OCI-LY3 (cell line): ENCODE data around the gene C12orf43.

Experiments
- H2AFZ ChIP-seq: fragments of 200-600, 300-600 bp; shearing (Covaris generic); 2 replicates; pipeline ENCODE4 v1.6.0; 2014; ENCODE audit warnings: antibody characterized with exemption, low read depth, low read length
- H3K27ac ChIP-seq: fragments of 200-600, 300-600 bp; sonication (generic); 2 replicates; pipeline ENCODE4 v1.5.1; 2014; ENCODE audit warnings: mild to moderate bottlenecking, low read length, moderate library complexity, mixed read lengths
- H3K27me3 ChIP-seq: fragments of 200-600, 300-600 bp; sonication (generic); 2 replicates; pipeline ENCODE4 v1.6.1; 2014; ENCODE audit warnings: low read depth, low read length, mixed read lengths
- H3K36me3 ChIP-seq: fragments of 200-600, 300-600 bp; sonication (generic); replicated peaks from 2 replicates; pipeline ENCODE3; 2014; ENCODE audit warnings: low read depth, low read length, mixed read lengths
- H3K4me1 ChIP-seq: fragments of 300-600, 200-600 bp; sonication (generic); 2 replicates; pipeline ENCODE4 v1.6.1; 2014; ENCODE audit warnings: low read length, mixed read lengths
- H3K4me2 ChIP-seq: fragments of 200-600, 300-600 bp; sonication (generic); 2 replicates; pipeline ENCODE4 v1.6.1; 2014; ENCODE audit warnings: low read length, mixed read lengths
- H3K4me3 ChIP-seq: fragments of 300-600, 200-600 bp; sonication (generic); 2 replicates; pipeline ENCODE4 v1.5.1; 2014; ENCODE audit warnings: antibody characterized with exemption, mild to moderate bottlenecking, low read length, moderate library complexity
- H3K79me2 ChIP-seq: fragments of 300-600, 200-600 bp; shearing (Covaris generic); 2 replicates; pipeline ENCODE4 v1.6.1; 2014; ENCODE audit warnings: mild to moderate bottlenecking, low read length, mixed read lengths
- H3K9ac ChIP-seq: fragments of 300-600, 200-600 bp; shearing (Covaris generic); 2 replicates; pipeline ENCODE4 v1.6.0; 2014; ENCODE audit warnings: mild to moderate bottlenecking, low read length, moderate library complexity
- H3K9me3 ChIP-seq: fragments of 200-600, 300-600 bp; shearing (Covaris generic); 2 replicates; pipeline ENCODE4 v1.6.1; 2014; ENCODE audit warnings: low read length, mixed read lengths; ENCODE audit not compliant: insufficient read depth
- H4K20me1 ChIP-seq: fragments of 200-600, 300-600 bp; sonication (generic); 2 replicates; pipeline ENCODE4 v1.6.1; 2016; ENCODE audit warnings: low read length, mixed read lengths; ENCODE audit not compliant: insufficient read depth
- EZH2phosphoT487 ChIP-seq: fragments of 200-600 bp; shearing (Covaris generic); IDR thresholded peaks from 2 replicates; pipeline ENCODE4 v1.6.1; 2018; ENCODE audit warnings: antibody characterized with exemption, mixed run types, low read depth
- TF ChIP-seq, protein P1 (sequence below): fragments of 200-600, 300-600 bp; sonication (generic); IDR thresholded peaks from 2 replicates; pipeline ENCODE4 v1.5.1; 2014; ENCODE audit warnings: antibody characterized with exemption, low read length, low read depth

C12orf43 gene

DNA sequence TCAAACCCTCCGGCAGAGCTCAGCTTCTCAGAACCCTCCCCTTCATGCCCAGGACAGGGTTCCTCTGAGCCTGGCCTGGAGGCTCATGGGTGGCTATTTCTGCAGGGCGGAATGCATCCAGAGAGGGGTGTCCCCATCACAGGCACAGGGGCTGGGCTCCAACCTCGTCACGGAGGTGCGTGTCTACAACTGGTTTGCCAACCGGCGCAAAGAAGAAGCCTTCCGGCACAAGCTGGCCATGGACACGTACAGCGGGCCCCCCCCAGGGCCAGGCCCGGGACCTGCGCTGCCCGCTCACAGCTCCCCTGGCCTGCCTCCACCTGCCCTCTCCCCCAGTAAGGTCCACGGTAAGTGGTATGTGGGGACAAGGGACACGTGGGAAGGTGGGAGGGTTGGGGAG is 22.2 kb downstream of the C12orf43 start:
- H4K20me1 ChIP-seq, result no peaks in the 10 kb centered on the region
- TF ChIP-seq, protein P1, sequence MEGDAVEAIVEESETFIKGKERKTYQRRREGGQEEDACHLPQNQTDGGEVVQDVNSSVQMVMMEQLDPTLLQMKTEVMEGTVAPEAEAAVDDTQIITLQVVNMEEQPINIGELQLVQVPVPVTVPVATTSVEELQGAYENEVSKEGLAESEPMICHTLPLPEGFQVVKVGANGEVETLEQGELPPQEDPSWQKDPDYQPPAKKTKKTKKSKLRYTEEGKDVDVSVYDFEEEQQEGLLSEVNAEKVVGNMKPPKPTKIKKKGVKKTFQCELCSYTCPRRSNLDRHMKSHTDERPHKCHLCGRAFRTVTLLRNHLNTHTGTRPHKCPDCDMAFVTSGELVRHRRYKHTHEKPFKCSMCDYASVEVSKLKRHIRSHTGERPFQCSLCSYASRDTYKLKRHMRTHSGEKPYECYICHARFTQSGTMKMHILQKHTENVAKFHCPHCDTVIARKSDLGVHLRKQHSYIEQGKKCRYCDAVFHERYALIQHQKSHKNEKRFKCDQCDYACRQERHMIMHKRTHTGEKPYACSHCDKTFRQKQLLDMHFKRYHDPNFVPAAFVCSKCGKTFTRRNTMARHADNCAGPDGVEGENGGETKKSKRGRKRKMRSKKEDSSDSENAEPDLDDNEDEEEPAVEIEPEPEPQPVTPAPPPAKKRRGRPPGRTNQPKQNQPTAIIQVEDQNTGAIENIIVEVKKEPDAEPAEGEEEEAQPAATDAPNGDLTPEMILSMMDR, result no peak
- no peak for TF ChIP-seq EZH2phosphoT487

DNA sequence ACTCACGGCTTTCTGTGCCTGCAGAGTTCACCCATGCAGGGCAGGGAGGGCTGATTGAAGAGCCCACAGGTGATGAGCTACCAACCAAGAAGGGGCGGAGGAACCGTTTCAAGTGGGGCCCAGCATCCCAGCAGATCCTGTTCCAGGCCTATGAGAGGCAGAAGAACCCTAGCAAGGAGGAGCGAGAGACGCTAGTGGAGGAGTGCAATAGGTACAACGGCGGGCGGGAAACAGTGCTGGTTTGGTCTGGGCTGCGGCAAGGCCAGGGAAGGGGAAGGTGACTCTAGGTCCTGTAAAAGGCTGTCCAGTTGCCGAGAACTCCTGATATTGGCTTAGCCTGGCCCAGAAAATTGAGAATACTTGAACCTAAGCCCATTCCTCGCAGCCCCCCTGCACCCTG is 22.8 kb downstream of the C12orf43 start:
- H3K9ac ChIP-seq, result no peak overlapping the region
- no peak overlapping the region for H2AFZ ChIP-seq
- H3K27me3 ChIP-seq, result no peaks in the 10 kb centered on the region
- H3K4me2 ChIP-seq, result no peak overlapping the region
- H3K9me3 ChIP-seq, result no peaks in the 10 kb centered on the region
- peaks cover 5% of the 10 kb centered on the region for H3K4me1 ChIP-seq
- no peaks in the 10 kb centered on the region for H3K36me3 ChIP-seq
- no peak overlapping the region for H3K4me3 ChIP-seq
- H3K79me2 ChIP-seq, result no peaks in the 10 kb centered on the region
- H4K20me1 ChIP-seq, result no peaks in the 10 kb centered on the region
- TF ChIP-seq, protein P1, result no peak
- no peak for TF ChIP-seq EZH2phosphoT487
- no peak overlapping the region for H3K27ac ChIP-seq

More for the DNA sequence above, 22.2 kb downstream of the C12orf43 start:
- Histone ChIP-seq H2AFZ (no peak overlapping the region), H3K36me3 (no peaks in the 10 kb centered on the region), H3K27me3 (no peaks in the 10 kb centered on the region), H3K27ac (no peak overlapping the region), H3K9me3 (no peaks in the 10 kb centered on the region), H3K4me1 (peaks cover 8% of the 10 kb centered on the region), H3K9ac (no peak overlapping the region), H3K4me2 (no peak overlapping the region), H3K79me2 (no peaks in the 10 kb centered on the region), H3K4me3 (no peak overlapping the region)

DNA sequence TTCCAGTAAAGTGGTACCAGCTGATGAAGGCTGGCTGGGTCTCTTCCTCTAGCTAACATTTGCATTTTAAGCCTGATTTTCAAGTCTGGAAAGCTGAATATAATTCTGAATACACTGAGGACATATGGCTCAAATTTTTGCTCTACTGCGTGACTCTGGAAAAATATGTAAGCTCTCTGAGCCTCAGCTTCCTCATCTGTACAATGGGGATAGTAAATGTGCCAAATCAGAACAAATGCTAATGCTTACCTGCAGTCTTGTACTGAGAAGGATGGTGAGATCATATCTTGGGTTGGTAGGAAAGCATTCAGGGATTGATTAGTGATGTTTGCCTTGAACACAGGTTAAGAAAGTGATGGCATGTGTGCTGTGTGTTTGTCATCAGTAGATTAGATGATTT is 23.3 kb downstream of the C12orf43 start:
- TF ChIP-seq EZH2phosphoT487, result no peak
- TF ChIP-seq, protein P1, result no peak

DNA sequence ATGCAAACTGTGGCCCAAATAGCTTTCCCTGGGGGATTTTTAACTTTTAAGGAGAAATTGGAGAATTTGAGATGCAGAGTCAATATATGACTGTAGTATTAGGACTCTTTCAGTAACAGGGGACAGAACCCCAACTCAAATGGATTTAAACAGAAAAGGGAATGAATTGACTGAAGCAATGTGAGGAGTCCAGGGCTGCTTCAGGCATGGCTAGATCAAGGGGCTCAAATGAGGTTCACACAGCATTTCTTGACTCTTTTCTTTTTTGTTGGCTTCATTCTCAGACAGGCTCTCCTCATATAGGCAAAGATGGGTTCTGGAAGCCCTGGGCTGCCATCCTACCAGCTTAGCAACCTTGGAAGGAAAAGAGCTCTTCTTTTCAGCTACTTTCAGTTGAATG is 24.3 kb downstream of the C12orf43 start:
- Histone ChIP-seq H3K9ac (no peak overlapping the region), H3K36me3 (no peaks in the 10 kb centered on the region), H3K79me2 (no peaks in the 10 kb centered on the region), H2AFZ (no peak overlapping the region), H3K9me3 (no peaks in the 10 kb centered on the region), H3K4me3 (no peak overlapping the region), H3K27ac (no peak overlapping the region), H3K4me1 (no peaks in the 10 kb centered on the region), H3K27me3 (no peaks in the 10 kb centered on the region), H3K4me2 (no peak overlapping the region), H4K20me1 (no peaks in the 10 kb centered on the region)
- TF ChIP-seq EZH2phosphoT487, result no peak
- TF ChIP-seq, protein P1, result no peak

More for the DNA sequence above, 23.3 kb downstream of the C12orf43 start:
- Histone ChIP-seq H4K20me1 (no peaks in the 10 kb centered on the region), H3K9ac (no peak overlapping the region), H2AFZ (no peak overlapping the region), H3K4me3 (no peak overlapping the region), H3K36me3 (no peaks in the 10 kb centered on the region), H3K79me2 (no peaks in the 10 kb centered on the region), H3K27me3 (no peaks in the 10 kb centered on the region), H3K9me3 (no peaks in the 10 kb centered on the region), H3K27ac (no peak overlapping the region), H3K4me2 (no peak overlapping the region), H3K4me1 (no peaks in the 10 kb centered on the region; the same call in 1 of the 2 replicates)
